GM19468 (cell line): ENCODE data around the gene TBC1D3C.
"Not testable (repeated sequence)": the region's sequence is repeated elsewhere in the genome, so short reads cannot be mapped to it uniquely, and the experiment has no call there.

Source experiments
- ATAC-seq: cut with Tn5 transposase; IDR thresholded peaks from one replicate; pipeline ENCODE4 v1.9.1; 2021; ENCODE audit warnings: mild to moderate bottlenecking, moderate library complexity, moderate number of reproducible peaks; ENCODE audit not compliant: unreplicated experiment; ENCODE audit errors: extremely low read depth

Gene TBC1D3C

DNA sequence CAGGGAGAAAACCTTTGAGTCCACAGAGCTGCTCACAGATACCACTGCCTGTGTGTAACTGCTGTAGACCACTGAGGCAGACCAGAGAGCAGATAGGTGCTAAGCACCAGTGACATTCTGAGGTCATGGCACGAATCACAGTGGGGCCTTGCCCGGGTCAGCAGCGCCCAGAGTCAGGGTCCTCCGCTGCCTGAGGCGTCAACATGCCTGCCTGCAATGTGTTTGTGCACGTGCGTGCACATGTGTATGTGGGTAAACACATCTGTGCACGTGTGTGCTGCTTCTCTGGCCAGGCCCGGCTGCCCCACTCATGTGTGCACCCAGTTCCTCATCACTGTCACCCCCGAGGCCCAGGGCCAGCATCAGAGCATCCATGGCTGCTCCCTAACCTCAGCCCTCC is at the start of gene TBC1D3C:
TSS of gene TBC1D3C (minus strand) at position 101 of the 400 bp plus-strand sequence. CDS start 1,568 bp downstream, outside the sequence.
- not testable (repeated sequence) for ATAC-seq

GRCh38 chr17:38099262-38099661 is 30.8 kb upstream of the TBC1D3C start:
- not testable (repeated sequence) for ATAC-seq

- not testable (repeated sequence) for ATAC-seq
Observed at GRCh38 chr17:38094059-38094694, 25.7 kb upstream of the TBC1D3C start.

GRCh38 chr17:38088120-38088519 is 19.7 kb upstream of the TBC1D3C start:
- not testable (repeated sequence) for ATAC-seq

DNA sequence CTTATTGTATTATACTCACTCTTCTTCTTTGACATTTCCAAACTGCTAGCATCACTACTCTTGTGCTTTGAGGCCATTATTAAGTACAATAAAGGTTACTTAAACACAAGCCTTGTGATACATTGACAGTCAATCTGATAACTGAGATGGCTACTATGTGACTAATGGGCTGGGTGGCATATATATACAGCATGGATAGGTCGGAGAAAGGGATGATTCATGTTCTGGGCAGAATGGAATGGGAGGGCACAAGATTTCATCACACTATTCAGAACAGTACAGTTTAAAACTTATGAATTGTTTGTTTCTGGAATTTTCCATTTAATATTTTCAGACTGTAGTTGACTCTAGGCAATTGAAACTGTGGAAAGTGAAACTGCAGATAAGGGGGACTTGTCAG is 18.9 kb upstream of the TBC1D3C start:
- not testable (repeated sequence) for ATAC-seq
